ENCODE measurements around the gene RITA1.

DNA sequence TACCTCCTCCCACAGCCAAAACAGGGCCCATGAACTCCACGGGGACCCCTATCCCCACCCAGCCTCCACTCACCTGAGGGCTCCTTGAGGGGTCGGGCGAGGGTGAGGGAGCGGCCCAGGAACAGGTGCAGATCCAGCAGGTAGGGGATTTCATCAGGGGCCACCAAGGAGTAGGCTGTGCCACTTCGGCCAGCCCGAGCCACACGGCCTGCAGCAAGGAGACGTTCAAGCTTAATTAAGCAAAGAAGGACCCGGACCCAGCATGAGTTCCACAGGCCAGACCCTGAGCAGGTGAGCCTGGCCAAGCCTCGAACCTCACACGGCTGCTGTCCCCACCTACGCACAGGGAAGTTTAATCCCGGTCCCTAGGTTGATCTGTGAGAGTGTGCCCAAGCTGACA is 15.8 kb upstream of the RITA1 start:
- TF ChIP-seq CTCF (IDR thresholded peaks at IDR 0.05; ENCODE audit: poor library complexity) (no peak), EZH2 (IDR thresholded peaks at IDR 0.05; ENCODE audit: borderline replicate concordance) (no peak), EZH2phosphoT487 (IDR thresholded peaks at IDR 0.05; ENCODE audit: low read depth, severe bottlenecking, unreplicated experiment) (no peak)
